Peyer's patch (tissue), 4 donors: Measurements from ENCODE around the gene IFNL1. TPM values are rescaled to one million over a fixed set of nuclear protein-coding genes. Genes with fewer than 3 reads are reported as not detected.
"Not testable (repeated sequence)": the region's sequence is repeated elsewhere in the genome, so short reads cannot be mapped to it uniquely, and the experiment has no call there.

Source experiments
- DNase-seq, 3 donors: peaks; one replicate each; pipeline ENCODE4 v3.0.0-alpha.2; 2017 to 2019
- H3K27ac ChIP-seq, 4 donors: fragments of 200-600 bp; sonication (generic); one replicate each; pipeline ENCODE4 v1.5.1; 2016 to 2019
- H3K27me3 ChIP-seq, 2 donors: fragments of 200-600 bp; sonication (generic); one replicate each; pipeline ENCODE4 v1.5.1; 2019
- H3K36me3 ChIP-seq, 3 donors: fragments of 200-600 bp; sonication (generic); one replicate each; pipeline ENCODE4 v1.5.1; 2016 to 2019
- H3K4me1 ChIP-seq, 4 donors: fragments of 200-600 bp; sonication (generic); one replicate each; pipeline ENCODE4 v1.5.1; 2016 to 2019
- H3K4me3 ChIP-seq, 4 donors: fragments of 200-600 bp; sonication (generic); 1 replicate in 3 of 4; 2 replicates in 1 of 4; pipeline ENCODE4 v1.5.1; 2016 to 2019; ENCODE audit warnings: mild to moderate bottlenecking in 1 of 4
- H3K9me3 ChIP-seq, 4 donors: fragments of 200-600 bp; sonication (generic); one replicate each; pipeline ENCODE4 v1.5.1; 2016 to 2019; ENCODE audit warnings: mild to moderate bottlenecking in 1 of 4
- CTCF ChIP-seq, 6 experiments: fragments of 450-650 bp in 4 of 6; fragments of 200-600 bp in 2 of 6; sonication (generic) in 1 of 6; IDR thresholded peaks; one replicate each; pipeline ENCODE4 v1.5.1; 2017 to 2019; ENCODE audit warnings: antibody characterized with exemption in 6 of 6, mild to moderate bottlenecking in 3 of 6, moderate library complexity in 1 of 6
- POLR2A ChIP-seq, 2 donors: fragments of 450-650 bp; IDR thresholded peaks; one replicate each; pipeline ENCODE4 v1.5.1; 2017; ENCODE audit warnings: antibody characterized with exemption in 2 of 2, mild to moderate bottlenecking in 2 of 2, moderate library complexity in 2 of 2
- total RNA-seq, 4 donors: library from RNA; depleted of rRNA; stranded (reverse); fragments of >200 nt; gene quantifications; one replicate each; pipeline ENCODE4 v1.1.0, GENCODE V29; 2016

The IFNL1 gene
- total RNA-seq, 4 donors from 2014 or later = not detected

DNA sequence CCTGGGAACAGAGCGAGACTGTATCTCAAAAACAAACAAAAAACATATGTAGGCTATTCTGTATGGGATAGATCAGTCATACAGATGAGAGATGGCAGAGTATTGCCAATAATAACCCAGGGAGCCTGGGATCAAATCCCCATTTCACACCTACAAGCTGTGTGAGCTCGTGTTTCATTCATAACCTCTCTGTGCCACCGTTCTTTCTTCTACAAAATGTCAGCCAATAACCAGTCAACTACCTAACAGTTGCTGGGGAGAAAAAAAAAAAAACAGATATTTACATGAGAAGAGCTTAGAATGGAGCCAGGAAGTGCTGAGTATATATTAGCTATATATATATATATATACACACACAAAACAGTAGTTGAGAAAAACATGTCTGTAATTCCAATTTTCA is 34.5 kb upstream of the IFNL1 start:
- no peak overlapping the region for H3K27ac ChIP-seq
- H3K36me3 ChIP-seq = no peaks in the 10 kb centered on the region
- peaks cover 0 to 5% (median 0%) of the 10 kb centered on the region in 4 donors for H3K4me1 ChIP-seq
- DNase-seq = no peak
- TF ChIP-seq POLR2A (IDR thresholded peaks at IDR 0.05) (no peak), CTCF (IDR thresholded peaks at IDR 0.05) (no peak)
- no peak overlapping the region for H3K4me3 ChIP-seq
- no peaks in the 10 kb centered on the region for H3K9me3 ChIP-seq
- peaks cover 0 to 6% of the 10 kb centered on the region in 2 donors for H3K27me3 ChIP-seq

DNA sequence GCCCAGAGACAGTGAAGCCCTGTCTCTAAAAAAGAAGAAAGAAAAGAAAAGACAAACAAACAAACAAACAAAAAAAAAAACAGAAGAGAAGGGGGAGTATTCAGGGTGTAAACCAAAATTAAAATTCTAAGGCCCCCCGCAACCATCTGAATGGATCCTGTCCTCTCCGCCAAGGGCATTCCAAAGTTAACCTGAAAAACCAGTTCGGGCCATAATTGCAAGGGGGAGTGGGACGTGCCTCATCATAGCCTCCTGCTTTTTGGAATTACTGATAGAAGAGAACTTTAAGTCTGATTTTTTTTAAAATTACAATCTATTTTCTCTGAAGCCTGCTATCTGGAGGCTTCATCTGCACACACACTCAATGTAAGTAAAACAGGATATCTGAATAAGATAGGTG is 33.7 kb upstream of the IFNL1 start:
- TF ChIP-seq CTCF (IDR thresholded peaks at IDR 0.05) = no peak
- TF ChIP-seq POLR2A (IDR thresholded peaks at IDR 0.05) = no peak
- Histone ChIP-seq H3K27ac (no peak overlapping the region), H3K4me1 (peaks cover 0 to 5% (median 0%) of the 10 kb centered on the region in 4 donors), H3K36me3 (no peaks in the 10 kb centered on the region), H3K27me3 (peaks cover 0 to 6% of the 10 kb centered on the region in 2 donors), H3K9me3 (no peaks in the 10 kb centered on the region), H3K4me3 (no peak overlapping the region)
- DNase-seq = no peak

- peaks cover 0 to 6% of the 10 kb centered on the region in 2 donors for H3K27me3 ChIP-seq
- no peak for TF ChIP-seq CTCF (IDR thresholded peaks at IDR 0.05)
- TF ChIP-seq POLR2A (IDR thresholded peaks at IDR 0.05) = no peak
- DNase-seq = peak in 1 of 3 donors; percentile 41
These were observed 32.3 kb upstream of the IFNL1 start for GRCh38 chr19:39263912-39264305.

GRCh38 chr19:39264306-39265290 is 31.6 kb upstream of the IFNL1 start:
- Histone ChIP-seq H3K27me3 (peaks cover 0 to 6% of the 10 kb centered on the region in 2 donors), H3K27ac (no peak overlapping the region), H3K4me1 (peaks cover 0 to 5% (median 0%) of the 10 kb centered on the region in 4 donors), H3K9me3 (no peaks in the 10 kb centered on the region), H3K36me3 (no peaks in the 10 kb centered on the region), H3K4me3 (no peak overlapping the region)
- TF ChIP-seq POLR2A (IDR thresholded peaks at IDR 0.05) (no peak), CTCF (IDR thresholded peaks at IDR 0.05) (no peak)
- DNase-seq = peak in 2 of 3 donors; percentile 13 to 41

More at GRCh38 chr19:39263912-39264305, 32.3 kb upstream of the IFNL1 start:
- H3K4me1 ChIP-seq = peaks cover 0 to 5% (median 0%) of the 10 kb centered on the region in 4 donors
- no peak overlapping the region for H3K4me3 ChIP-seq
- no peaks in the 10 kb centered on the region for H3K9me3 ChIP-seq
- no peaks in the 10 kb centered on the region for H3K36me3 ChIP-seq
- no peak overlapping the region for H3K27ac ChIP-seq

GRCh38 chr19:39265321-39265916 is 30.8 kb upstream of the IFNL1 start:
- Histone ChIP-seq H3K27me3 (peaks cover 0 to 6% of the 10 kb centered on the region in 2 donors), H3K4me3 (no peak overlapping the region), H3K27ac (no peak overlapping the region), H3K9me3 (no peaks in the 10 kb centered on the region), H3K4me1 (peaks cover 0 to 5% (median 0%) of the 10 kb centered on the region in 4 donors), H3K36me3 (no peaks in the 10 kb centered on the region)
- peak in 2 of 3 donors; percentile 1 to 38 for DNase-seq
- TF ChIP-seq POLR2A (IDR thresholded peaks at IDR 0.05) (no peak), CTCF (IDR thresholded peaks at IDR 0.05) (no peak)

DNA sequence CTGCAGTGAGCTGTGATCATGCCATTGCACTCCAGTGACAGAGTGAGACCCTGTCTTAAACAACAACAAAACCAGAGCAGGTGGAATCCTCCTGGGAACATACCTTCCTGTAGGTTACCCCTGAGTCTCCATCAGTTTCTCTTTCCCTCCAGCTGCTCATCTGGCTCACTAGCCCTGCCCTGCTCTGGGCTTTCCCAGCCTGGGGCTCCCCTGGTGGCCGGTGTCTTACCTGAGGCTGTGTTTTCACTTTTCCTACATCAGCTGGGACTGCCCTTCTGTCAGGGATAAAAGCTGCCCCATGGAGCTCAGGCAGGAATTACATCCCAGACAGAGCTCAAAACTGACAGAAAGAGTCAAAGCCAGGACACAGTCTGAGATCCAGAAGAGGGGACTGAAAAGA is 28.1 kb upstream of the IFNL1 start, which contains the start of gene IFNL2:
TSS of gene IFNL2 (plus strand) at position 312 of the 400 bp plus-strand sequence. CDS start 173 bp downstream, outside the sequence.
- H3K27ac ChIP-seq, H3K9me3 ChIP-seq, H3K4me1 ChIP-seq, H3K27me3 ChIP-seq, H3K4me3 ChIP-seq, H3K36me3 ChIP-seq, DNase-seq: not testable (repeated sequence)

- H3K4me1 ChIP-seq, H3K27ac ChIP-seq, H3K4me3 ChIP-seq, H3K36me3 ChIP-seq, H3K9me3 ChIP-seq, H3K27me3 ChIP-seq: not testable (repeated sequence)
- DNase-seq = peak in 1 of 3 donors; percentile 10
These were observed 27.5 kb upstream of the IFNL1 start for GRCh38 chr19:39268531-39269223.

- not testable (repeated sequence) for H3K9me3 ChIP-seq, H3K27me3 ChIP-seq, DNase-seq, H3K4me1 ChIP-seq, H3K4me3 ChIP-seq, H3K36me3 ChIP-seq, H3K27ac ChIP-seq
These were observed 26.8 kb upstream of the IFNL1 start for GRCh38 chr19:39269369-39269768.
